ENCODE data around the gene RARRES2. TPM values are rescaled to one million over a fixed set of nuclear protein-coding genes. Genes with fewer than 3 reads are reported as not detected.

RARRES2 gene
- total RNA-seq, 1 experiment from 2014 or later = 60.9 TPM

DNA sequence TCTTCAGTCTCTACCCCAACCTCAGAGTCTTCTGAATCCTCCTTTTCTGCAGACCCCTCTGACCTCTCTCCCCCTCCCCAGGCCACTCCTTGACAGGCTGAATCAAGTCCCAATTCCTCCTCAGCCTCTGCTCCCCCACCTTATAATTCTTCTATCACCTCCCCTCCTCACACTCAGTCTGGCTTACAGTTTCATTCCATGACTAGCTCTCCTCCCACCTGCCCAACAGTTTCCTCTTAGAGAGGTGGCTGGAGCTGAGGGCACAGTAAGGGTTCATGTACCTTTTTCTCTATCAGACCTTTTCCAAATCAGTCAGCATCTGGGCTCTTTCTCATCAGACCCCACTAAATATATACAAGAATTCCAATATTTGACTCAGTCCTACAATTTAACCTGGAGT lies 32.9 kb downstream of the RARRES2 start:
- Histone ChIP-seq H2AFZ (ENCODE audit: low read length) (no peak overlapping the region), H3K4ac (ENCODE audit: low read depth, low read length) (no peak overlapping the region), H3K79me2 (ENCODE audit: insufficient read depth, low read length) (no peaks in the 10 kb centered on the region), H3K23ac (ENCODE audit: insufficient read length, low read depth, low read length) (no peak overlapping the region), H2AK5ac (ENCODE audit: insufficient read length, low read length) (no peak overlapping the region), H3K9ac (ENCODE audit: extremely low read depth, insufficient read length, low read length) (no peak overlapping the region), H3K18ac (ENCODE audit: insufficient read length, low read depth, low read length) (no peak overlapping the region), H4K91ac (ENCODE audit: insufficient read length, low read depth, low read length) (no peak overlapping the region), H3K56ac (ENCODE audit: insufficient read length, low read depth, low read length) (no peak overlapping the region), H2BK5ac (ENCODE audit: insufficient read length, low read length) (no peak overlapping the region), H3K4me1 (ENCODE audit: insufficient read depth, low read length) (peaks cover 8% of the 10 kb centered on the region; the same call in 1 of the 2 replicates), H3K4me2 (ENCODE audit: insufficient read depth, insufficient read length, low read length) (no peak overlapping the region), H3K23me2 (ENCODE audit: insufficient read length, low read depth, low read length, poor library complexity, severe bottlenecking) (no peaks in the 10 kb centered on the region), H2BK12ac (ENCODE audit: insufficient read length, low read depth, low read length) (no peak overlapping the region), H2BK20ac (ENCODE audit: low read depth, low read length, poor library complexity, severe bottlenecking) (no peak overlapping the region), H2BK120ac (ENCODE audit: low read depth, low read length, poor library complexity, severe bottlenecking) (no peak overlapping the region), H3T11ph (ENCODE audit: low read length) (no peak overlapping the region), H3K79me1 (ENCODE audit: insufficient read depth, low read depth, low read length, poor library complexity, severe bottlenecking) (no peaks in the 10 kb centered on the region), H4K20me1 (ENCODE audit: control insufficient read depth, insufficient read depth, insufficient read length) (no peaks in the 10 kb centered on the region), H4K5ac (ENCODE audit: insufficient read length, low read depth, low read length) (no peak overlapping the region), H3K27me3 (ENCODE audit: insufficient read depth, low read length) (peaks cover 12% of the 10 kb centered on the region; the same call in 1 of the 2 replicates), H3K9me3 (ENCODE audit: control insufficient read depth, low read depth, low read length) (no peaks in the 10 kb centered on the region), H3K14ac (ENCODE audit: insufficient read depth, low read length) (no peak overlapping the region), H4K8ac (replicated peaks; ENCODE audit: insufficient read length, low read depth, low read length) (no peak overlapping the region), H3K27ac (ENCODE audit: insufficient read length, low read depth, low read length) (no peak overlapping the region), H2BK15ac (ENCODE audit: low read depth, low read length) (no peak overlapping the region)
- DNase-seq = no peak
- Mint-ChIP-seq H3K9me3 (peaks cover 18 to 19% of the 10 kb centered on the region in 2 experiments), H3K27me3 (ENCODE audit: low read depth) (peaks cover 13% of the 10 kb centered on the region), H3K4me1 (peaks cover 11 to 14% of the 10 kb centered on the region in 2 experiments), H3K27ac (no peak overlapping the region), H3K4me3 (no peak overlapping the region), H3K36me3 (ENCODE audit: insufficient read depth in 1 of 3, low read depth in 3 of 3) (peaks cover 0 to 14% (median 14%) of the 10 kb centered on the region in 3 experiments; a peak in 5 of 7 replicates)
- TF ChIP-seq, protein P1, sequence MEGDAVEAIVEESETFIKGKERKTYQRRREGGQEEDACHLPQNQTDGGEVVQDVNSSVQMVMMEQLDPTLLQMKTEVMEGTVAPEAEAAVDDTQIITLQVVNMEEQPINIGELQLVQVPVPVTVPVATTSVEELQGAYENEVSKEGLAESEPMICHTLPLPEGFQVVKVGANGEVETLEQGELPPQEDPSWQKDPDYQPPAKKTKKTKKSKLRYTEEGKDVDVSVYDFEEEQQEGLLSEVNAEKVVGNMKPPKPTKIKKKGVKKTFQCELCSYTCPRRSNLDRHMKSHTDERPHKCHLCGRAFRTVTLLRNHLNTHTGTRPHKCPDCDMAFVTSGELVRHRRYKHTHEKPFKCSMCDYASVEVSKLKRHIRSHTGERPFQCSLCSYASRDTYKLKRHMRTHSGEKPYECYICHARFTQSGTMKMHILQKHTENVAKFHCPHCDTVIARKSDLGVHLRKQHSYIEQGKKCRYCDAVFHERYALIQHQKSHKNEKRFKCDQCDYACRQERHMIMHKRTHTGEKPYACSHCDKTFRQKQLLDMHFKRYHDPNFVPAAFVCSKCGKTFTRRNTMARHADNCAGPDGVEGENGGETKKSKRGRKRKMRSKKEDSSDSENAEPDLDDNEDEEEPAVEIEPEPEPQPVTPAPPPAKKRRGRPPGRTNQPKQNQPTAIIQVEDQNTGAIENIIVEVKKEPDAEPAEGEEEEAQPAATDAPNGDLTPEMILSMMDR (conservative IDR thresholded peaks at IDR 0.05) = no peak
